Fibroblast of the aortic adventitia (primary cell): ENCODE data around the gene PNLIPRP2. TPM values are rescaled to one million over a fixed set of nuclear protein-coding genes. Genes with fewer than 3 reads are reported as not detected.

ENCODE experiments used
- DNase-seq: peaks from one replicate; pipeline ENCODE4 v3.0.0-alpha.2; 2010; ENCODE audit warnings: low read depth
- H3K4me3 ChIP-seq: 2 replicates; pipeline ENCODE4 v1.5.1; 2011; ENCODE audit warnings: low read depth, mild to moderate bottlenecking, control low read depth, low read length, moderate library complexity
- total RNA-seq: library from RNA; depleted of rRNA; stranded (reverse); fragments of >200 nt; gene quantifications from 2 replicates; pipeline ENCODE4 v1.2.3, GENCODE V29; 2012; ENCODE audit warnings: low replicate concordance
- TF ChIP-seq, protein P1 (sequence below): IDR thresholded peaks from 2 replicates; pipeline ENCODE4 v1.5.1; 2011; ENCODE audit warnings: mild to moderate bottlenecking, low read length, control low read depth, inconsistent platforms; ENCODE audit not compliant: insufficient read depth

PNLIPRP2 gene
- total RNA-seq, 1 donor: not detected

DNA sequence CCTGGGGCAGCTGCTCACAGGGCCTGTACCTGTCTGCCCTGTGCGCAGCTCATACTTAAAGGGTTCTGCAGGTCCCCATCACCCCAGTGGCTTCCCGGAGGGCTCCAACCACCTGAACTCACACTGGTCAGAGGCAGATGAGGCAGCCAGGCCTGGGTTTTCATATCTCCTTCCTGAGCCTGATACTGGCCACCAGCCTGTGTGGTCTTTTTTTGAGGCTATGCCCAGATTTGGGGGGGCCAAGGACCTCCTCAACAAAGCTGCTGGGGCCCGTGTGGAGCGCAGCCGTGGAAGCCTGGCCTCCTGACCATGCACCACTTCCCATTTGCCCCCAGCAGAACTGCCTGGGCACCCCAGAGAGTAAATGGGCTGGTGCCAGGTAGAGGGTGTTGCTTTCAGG, 25.7 kb downstream of the PNLIPRP2 start:
- DNase-seq: no peak
- TF ChIP-seq, protein P1, sequence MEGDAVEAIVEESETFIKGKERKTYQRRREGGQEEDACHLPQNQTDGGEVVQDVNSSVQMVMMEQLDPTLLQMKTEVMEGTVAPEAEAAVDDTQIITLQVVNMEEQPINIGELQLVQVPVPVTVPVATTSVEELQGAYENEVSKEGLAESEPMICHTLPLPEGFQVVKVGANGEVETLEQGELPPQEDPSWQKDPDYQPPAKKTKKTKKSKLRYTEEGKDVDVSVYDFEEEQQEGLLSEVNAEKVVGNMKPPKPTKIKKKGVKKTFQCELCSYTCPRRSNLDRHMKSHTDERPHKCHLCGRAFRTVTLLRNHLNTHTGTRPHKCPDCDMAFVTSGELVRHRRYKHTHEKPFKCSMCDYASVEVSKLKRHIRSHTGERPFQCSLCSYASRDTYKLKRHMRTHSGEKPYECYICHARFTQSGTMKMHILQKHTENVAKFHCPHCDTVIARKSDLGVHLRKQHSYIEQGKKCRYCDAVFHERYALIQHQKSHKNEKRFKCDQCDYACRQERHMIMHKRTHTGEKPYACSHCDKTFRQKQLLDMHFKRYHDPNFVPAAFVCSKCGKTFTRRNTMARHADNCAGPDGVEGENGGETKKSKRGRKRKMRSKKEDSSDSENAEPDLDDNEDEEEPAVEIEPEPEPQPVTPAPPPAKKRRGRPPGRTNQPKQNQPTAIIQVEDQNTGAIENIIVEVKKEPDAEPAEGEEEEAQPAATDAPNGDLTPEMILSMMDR: no peak
- H3K4me3 ChIP-seq: no peak overlapping the region

DNA sequence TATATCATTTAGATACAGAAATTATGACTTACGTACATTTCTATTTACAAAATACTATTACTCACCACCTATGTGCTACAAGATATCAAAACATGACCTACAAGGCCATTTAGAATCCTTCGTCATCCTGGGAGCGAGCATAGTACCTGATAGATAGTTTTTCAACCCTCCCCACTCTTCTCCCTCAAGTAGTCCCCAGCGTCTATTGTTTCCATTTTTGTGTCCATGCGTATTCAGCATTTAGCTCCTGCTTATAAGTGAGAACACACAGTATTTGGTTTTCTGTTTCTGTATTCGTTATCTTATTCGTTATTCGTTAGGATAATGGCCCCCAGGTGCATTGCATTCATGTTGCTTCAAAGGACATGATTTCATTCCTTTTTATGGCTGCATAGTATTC, 28.1 kb downstream of the PNLIPRP2 start:
- TF ChIP-seq, protein P1: no peak
- no peak for DNase-seq
- H3K4me3 ChIP-seq: no peak overlapping the region

DNA sequence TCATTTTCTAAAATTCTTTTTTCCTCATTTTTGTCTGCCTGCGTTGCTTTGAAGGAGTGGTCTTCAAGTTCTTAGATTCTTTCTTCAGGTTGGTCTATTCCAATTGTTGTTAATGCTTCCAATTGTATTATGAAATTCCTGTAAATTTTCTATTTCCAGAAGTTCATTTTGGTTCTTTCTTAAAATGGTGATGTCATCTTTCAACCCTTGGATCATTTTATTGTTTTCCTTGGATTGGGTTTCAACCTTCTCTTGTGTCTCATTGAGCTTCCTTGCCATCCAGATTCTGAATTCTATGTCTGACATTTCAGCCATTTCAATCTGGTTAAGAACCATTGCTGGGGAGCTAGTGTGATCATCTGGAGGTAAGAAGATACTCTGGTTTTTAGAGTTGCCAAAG, 33.1 kb downstream of the PNLIPRP2 start:
- no peak for DNase-seq
- TF ChIP-seq, protein P1: no peak
- no peak overlapping the region for H3K4me3 ChIP-seq

DNA sequence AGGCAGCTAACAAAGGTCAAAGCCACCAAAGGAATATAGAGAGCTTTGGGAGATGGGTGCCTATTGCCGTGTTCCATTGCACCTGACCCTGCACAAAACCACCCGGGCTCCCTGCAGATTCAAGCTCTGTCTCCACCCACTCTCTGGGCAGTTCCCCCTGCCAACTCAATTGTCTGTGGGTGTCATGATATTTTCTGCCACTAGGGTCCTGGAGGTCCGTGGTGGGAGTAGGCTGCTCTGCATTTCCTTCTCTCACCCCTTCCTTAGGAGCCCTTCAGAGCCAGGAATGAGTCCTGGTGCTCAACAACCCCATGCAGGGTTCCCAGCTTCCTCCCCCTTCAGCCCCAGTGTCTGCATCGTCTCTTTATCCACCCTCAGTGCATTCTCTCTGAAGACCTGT, 34.1 kb downstream of the PNLIPRP2 start:
- TF ChIP-seq, protein P1: peak; percentile 19
- H3K4me3 ChIP-seq: no peak overlapping the region
- DNase-seq: no peak

DNA sequence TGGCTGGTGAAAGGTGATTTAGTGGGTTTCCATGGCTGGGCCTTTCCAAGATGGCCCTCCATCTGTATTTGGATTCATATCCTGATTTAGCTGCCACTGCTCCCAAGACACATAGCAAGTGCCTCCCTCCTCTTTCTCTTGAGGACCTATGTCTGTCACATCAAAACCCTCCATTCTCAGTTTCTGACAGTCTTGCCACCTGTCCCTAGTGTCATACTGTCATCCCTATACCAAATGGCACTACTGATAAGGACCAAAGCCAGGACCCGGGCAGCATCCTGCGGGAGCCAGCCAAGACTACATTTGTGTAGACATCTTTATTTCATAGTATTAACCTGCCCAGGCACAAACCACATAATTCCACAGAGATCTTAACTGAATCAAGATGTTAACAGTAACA, 34.8 kb downstream of the PNLIPRP2 start:
- TF ChIP-seq, protein P1: no peak
- no peak overlapping the region for H3K4me3 ChIP-seq
- DNase-seq: no peak

DNA sequence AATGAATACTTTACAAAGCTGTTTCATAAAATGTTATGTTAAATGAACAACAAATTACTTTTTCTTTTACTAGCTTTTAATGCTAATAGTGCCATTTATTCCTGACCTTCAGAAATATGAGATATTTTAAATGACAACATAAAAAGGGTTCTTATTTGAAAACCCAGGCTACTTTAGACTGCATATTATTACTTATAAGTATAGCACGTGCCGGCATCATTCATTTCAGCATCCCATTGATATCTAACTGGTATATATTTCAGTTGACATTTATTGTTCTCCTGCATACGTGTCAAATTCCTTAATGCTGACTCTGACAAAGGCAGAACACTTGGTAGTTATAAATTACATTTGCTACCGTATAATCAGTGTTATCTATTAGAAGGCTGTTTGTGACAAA, 35.3 kb downstream of the PNLIPRP2 start:
- no peak for DNase-seq
- TF ChIP-seq, protein P1: no peak
- H3K4me3 ChIP-seq: no peak overlapping the region

DNA sequence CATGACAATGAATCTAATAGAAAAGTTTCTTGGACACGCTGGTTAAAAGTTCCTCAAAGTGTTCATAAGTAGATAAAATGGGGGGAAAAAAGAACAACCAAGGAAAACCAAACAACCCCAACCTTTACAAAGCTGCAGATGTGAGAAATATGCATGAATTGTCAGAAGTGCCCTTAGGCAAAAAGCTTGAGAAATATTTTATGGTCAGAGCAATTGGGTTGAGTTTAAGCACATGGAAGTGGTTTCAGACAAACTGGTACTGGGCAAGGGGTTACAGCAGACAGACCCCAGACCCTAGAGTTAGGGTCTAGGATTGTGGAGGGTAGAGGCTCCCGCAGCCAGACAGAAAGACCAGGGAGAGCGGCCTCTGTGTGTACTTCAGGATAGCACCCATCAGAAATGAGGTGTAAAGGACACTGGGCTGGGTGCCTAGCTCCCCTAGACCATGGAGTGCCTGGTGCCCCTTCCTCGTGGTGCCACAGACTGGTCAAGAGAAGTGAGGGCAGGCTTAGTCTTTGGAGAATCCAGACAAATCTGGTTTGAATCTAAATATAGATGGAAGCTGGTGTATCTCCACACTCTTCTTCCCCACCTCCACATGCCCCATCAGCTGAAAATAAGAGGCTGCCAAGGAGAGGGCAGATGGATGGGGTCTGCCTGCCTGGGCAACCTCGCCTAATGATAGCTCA, 37.3 kb downstream of the PNLIPRP2 start:
- no peak overlapping the region for H3K4me3 ChIP-seq
- DNase-seq: no peak
- TF ChIP-seq, protein P1: no peak
